HPDE6-E6E7 (cell line): ENCODE data around the gene LACTB.

Experiments used
- DNase-seq: peaks from one replicate; pipeline ENCODE4 v3.0.0; 2011; ENCODE audit warnings: missing footprints; ENCODE audit errors: extremely low spot score

The LACTB gene

DNA sequence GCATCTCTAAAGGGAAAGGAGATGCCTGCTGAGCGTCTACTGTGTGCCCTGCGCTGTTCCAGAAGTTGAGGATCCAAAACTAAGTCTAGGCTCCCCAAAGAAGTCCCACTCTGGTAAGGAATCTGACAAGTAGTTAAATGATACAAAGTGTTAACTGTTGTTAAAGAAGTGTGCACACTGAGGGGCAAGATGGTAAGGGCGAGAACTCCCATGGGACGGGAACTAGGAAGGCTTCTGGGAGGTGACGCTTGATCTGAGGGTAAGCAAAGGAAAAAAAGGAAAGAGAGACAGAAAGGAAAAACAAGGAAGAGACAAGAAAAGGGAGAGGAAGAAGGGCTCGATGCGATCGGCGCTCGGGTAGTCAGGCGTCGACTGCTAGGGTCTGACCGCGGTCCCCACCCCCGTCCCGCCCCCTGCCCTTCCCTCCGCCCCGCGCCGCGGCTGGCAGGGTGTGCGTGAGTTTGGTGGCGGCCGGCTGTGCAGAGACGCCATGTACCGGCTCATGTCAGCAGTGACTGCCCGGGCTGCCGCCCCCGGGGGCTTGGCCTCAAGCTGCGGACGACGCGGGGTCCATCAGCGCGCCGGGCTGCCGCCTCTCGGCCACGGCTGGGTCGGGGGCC lies at the start of gene LACTB:
TSS of gene LACTB (plus strand) at position 480 of the 620 bp plus-strand sequence. CDS start at position 491, 11 bp downstream.
- peak; percentile 79 for DNase-seq

DNA sequence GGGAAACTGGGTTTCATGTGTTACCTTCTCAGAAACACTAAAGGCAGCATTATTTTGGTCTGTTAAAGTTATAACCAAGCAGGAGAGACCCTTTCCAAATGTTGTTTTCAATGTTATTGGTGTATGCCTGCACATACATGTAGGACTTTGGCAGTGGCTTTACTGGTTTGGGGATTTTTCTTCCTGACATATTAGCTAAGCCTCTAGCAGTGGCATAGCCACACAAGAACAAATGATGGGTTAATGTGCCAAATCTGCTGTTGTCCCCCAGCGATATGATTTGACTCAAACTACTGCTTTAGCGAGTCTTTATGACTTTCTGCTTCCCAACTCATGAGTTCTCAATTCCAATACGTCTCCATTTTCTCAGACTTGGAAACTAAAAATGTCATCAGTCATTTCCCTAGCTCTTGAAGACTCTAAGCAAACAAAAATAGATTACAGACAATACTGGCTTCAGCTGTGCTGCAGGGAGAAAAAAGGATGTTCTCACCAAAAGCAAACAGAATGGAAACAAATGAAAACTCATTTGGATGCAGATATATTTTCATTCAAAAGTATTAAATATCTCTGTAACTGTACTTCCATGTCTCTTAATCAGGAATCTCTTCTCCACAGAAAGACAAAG lies 49.5 kb upstream of the LACTB start:
- no peak for DNase-seq

DNA sequence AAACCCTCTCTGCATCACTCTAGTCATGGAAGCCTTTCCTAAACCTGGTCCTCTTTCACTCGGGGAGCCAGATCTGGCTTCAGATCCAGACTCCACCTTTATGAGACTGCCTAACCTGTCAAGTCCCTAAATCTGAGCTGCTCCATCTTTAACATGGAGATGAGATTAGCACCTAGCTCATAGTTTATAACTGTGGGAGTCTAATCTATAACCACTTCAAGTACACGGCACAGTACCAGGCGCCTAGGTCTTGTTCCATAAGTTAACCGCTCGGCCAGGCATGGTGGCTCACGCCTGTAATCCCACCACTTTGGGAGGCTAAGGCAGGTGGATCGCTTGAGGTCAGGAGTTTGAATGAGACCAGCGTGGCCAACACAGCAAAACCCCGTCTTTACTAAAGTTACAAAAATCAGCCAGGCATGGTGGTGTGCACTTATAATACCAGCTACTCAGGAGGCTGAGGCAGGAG lies 48.8 kb upstream of the LACTB start:
- no peak for DNase-seq

- DNase-seq, result no peak
Observed at GRCh38 chr15:63073497-63074172, 48.0 kb upstream of the LACTB start.

DNA sequence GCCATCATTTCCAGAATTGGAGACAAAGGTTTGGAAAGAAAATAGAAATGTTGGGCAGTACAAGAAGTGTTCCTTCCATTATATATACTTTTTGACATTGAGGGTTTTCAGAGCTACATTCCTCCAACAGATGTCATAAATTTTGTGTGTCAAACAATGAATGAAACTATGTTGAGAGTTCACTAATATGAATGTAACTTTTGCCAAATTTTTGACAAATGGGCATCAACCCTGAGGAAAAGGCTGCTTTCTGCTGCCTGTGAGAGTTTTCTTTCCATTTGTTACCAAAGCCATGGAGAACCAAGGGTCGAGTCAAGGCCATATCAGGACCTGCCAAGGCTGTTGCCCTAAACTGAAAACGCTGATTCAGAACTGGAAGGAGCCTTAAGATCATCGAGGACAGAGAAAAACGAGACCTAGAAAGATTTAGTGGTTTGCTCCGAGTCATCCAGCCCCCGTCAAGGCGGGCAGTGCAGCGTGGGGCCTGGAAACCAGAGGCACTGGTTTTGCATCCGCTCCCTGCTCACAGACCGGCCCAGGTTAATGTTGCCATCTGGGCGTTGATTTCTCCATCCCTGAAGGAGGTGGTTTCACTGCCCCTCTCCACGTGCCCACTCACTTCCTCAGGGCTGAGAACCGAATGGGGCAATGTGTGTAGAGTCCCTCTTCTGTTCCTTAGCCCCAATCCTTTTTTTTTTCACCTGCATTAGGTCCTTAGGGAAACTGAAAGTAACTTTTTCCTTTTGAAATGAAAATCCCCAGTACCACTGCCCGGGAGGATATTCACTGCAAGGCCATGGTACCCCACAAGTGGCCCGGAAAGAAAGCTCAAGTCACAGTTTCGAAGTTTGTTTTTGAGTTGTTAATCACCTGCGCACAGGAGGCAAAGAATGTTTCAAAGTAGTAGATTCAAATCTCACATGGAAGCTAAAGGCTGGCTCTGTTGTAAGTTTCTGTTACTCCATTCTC lies 46.4 kb upstream of the LACTB start:
- no peak for DNase-seq

GRCh38 chr15:63075984-63076713 lies 45.5 kb upstream of the LACTB start:
- DNase-seq, result no peak

- DNase-seq, result no peak
Observed at GRCh38 chr15:63076714-63077046, 45.0 kb upstream of the LACTB start.

GRCh38 chr15:63077952-63078351 lies 43.7 kb upstream of the LACTB start:
- DNase-seq, result no peak

- peak; percentile 70 for DNase-seq
Observed at GRCh38 chr15:63079947-63080626, 41.6 kb upstream of the LACTB start.

GRCh38 chr15:63080634-63081250 lies 40.9 kb upstream of the LACTB start:
- DNase-seq, result no peak

DNA sequence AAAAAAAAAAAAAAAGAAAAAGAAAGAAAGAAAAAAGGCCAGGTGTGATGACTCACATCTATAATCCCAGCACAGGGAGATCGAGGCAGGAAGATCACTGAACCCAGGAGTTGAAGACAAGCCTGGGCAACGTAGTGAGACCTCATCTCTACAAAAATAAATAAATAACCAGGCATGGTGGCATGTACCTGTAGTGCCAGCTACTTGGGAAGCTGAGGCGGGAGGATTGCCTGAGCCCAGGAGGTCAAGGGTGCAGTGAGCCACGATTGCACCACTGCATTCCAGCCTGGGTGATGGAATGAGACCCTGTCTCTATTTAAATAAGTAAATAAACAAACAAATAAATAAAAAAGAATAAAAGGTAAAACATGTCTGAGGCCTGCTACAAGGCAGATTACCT lies 39.3 kb upstream of the LACTB start:
- DNase-seq, result no peak

- DNase-seq, result no peak
Observed at GRCh38 chr15:63083044-63083443, 38.6 kb upstream of the LACTB start.

DNA sequence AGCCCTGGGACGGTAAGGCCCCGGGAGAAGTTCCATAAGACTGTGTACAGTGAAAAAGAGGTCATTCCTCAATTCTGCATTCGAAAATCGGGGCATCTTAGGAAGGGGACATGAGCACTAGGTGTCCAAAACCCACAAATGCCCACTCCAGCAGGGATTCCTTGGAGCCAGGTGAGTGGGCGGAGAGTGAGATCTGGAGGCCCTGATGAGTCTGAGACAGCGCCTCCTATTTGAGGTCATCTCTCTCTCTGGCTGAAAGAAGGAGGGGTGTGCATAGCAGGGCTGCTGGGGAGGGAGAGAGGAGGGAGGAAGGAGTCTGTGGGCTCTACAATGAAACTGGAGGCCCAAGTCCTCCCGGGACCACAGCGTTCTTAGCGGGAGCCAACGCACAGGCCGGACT lies 38.1 kb upstream of the LACTB start:
- DNase-seq, result no peak

DNA sequence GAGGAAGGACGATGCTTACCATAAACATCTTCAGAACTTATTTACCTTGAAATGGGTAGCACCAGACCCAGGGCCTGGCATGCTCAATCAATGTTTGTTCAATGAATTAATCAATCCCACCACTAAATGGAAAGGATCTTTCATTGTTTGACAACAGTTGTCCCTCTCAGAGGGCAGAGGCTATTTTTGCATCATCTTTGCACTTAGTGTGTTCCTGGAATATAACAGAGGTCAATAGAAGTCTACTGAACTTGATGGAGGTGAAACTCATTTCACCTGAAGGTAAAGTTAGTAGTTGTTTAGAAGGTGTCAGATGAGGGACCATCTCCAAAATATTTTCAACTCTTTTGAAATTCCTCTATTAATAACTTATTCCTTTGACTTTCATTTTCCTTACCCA lies 36.9 kb upstream of the LACTB start:
- DNase-seq, result no peak

- no peak for DNase-seq
Observed at GRCh38 chr15:63085289-63085688, 36.4 kb upstream of the LACTB start.

DNA sequence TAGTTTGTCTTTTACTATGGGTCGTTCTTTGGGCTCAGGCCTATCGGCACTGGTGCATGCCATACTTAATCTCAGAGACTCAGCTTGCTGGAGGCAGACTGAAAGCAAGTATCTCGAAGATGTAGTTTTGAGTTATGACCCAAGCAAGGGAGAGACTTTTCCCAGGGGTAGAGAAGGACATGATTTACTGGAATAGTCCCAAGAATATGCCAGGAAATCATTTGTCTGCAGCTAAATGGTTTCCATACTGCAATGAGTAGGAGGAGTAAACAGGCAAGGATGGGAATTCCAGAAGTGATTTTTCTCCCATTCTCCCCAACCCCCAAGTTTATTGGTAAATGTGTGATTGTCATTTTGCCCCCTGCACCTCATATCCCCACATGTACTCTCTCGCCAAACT lies 35.4 kb upstream of the LACTB start:
- no peak for DNase-seq

DNA sequence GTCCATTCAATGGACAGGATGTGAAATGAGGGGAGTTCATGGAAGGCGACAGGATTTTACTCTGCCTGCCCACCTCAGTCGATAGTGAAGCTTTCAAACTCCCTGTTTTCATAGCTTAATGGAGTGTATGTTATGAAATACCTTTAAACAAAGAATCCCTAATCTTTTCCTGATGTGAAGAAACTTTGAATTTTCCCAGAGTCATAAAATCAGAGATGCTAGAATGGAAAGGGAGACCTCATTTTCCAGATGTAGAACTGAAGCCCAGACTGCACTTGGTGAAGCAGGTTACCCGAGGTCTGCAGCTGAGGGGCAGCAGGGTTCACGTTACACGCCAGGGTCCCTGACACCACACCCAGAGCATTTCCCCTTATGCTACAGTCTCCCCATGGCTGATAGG lies 34.7 kb upstream of the LACTB start:
- no peak for DNase-seq

DNA sequence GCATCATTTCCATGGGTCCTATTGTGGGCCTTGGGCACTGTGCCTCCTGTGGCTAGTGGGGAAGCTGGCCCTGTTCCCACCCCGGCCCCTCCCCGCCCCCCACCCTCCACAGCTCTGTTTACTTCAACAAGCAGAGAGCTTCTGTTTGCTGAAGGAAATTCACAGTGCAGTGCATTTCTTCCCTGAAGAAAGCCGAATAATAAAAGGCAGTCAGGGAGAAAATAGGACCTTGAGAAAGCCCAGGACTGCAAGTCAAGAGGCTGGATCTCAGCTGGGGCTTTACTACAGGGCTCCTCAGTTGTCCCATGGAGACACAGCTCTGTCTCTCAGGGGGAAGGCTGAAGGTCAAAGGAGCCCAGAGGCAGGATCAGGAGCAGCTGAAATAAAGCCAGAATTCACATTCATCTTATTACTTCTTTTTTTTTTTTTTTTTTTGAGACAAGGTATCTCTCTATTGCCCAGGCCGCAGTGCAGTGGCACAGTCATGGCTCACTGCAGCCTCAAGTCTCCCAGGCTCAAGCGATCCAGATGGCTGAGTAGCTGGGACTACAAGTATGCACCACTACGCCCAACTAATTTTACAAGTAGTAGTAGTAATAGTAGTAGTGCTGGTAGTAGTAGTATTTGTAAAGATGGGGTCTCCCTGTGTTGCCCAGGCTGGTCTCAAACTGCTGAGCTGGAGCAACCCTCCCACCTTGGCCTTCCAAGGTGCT lies 33.0 kb upstream of the LACTB start:
- DNase-seq, result no peak

DNA sequence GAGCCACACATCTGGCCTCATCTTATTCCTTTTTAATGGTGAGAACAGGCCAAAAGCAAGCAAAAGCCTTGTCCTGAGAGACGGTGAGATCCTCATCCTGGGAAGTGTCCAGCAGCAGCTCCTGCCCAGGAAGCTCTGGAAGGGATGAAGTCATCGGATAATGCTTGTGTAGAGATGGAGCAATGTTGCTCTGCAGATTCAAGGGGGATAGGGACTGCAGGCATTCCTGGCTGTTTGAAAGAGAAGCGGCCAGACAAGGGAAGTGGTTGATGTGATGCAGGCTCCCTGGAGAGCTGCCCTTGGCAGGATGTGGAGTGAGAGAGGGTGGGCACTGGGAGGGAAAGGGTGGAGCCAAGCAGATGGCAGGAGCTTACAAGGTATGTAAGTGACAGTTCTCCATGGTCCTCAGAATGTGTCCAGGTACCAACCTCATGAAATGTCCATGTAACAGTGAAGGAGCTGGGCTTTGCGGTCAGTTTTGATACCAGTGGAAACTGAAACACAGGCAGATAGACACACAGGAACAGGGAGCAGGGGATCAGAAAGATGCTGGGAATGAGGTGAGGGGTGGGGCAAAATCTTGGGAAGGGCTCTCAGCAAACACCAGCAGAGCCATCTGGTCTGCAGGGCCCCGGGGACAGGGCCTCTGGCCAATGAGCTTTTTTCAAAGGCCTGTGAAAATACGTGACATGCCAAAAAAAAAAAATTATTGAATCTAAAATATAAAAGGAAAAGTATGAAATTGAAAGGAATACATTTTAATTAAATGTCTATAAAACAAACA lies 32.2 kb upstream of the LACTB start:
- no peak for DNase-seq
